DMS53 (cell line): Measurements from ENCODE around the gene TOX4.
"Not testable (repeated sequence)": the region's sequence is repeated elsewhere in the genome, so short reads cannot be mapped to it uniquely, and the experiment has no call there.

ENCODE experiments used
- DNase-seq: peaks from one replicate; lab custom pipeline; 2025; lab: John Stamatoyannopoulos, UW

Gene TOX4

GRCh38 chr14:21535545-21536417 lies 58.8 kb downstream of the TOX4 start:
- DNase-seq: no peak

DNA sequence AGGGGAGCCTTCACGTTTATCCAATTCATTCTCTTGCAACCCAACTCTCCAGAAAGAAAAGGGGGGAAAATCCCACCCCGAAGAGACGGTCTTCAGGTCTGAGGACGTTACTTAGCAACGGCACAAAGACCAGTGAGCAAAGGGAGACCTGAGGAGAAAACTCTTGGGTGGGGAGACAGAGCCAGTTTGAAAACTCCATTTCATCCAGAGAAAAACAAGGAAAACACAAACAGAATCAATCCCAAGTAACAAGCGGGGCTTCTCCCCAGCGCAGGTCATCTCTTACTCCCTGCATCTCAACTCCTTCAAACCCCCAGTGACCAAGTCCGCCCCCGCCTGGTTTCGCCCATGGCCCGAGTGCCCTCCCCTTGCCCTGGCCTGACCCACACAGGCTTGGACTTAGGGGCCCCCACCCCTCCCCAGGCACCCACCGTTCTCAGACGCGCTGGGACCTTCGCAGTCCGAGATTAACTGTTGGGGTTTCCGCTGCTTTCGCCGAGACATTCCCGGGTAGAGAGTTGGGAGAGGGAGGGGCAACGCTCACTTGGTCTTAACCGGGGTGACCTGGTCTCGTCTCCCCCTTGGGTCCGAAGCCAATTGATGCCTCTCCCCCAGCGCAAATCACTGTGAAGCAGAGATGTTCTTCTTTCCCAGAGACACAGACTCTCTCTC lies 59.6 kb downstream of the TOX4 start:
- DNase-seq: no peak

- DNase-seq: no peak
These were observed 60.1 kb downstream of the TOX4 start for GRCh38 chr14:21537090-21537424.

GRCh38 chr14:21539189-21539940 lies 62.4 kb downstream of the TOX4 start:
- DNase-seq: no peak

- no peak for DNase-seq
These were observed 64.5 kb downstream of the TOX4 start for GRCh38 chr14:21541413-21542074.

GRCh38 chr14:21543521-21543960 lies 66.5 kb downstream of the TOX4 start:
- DNase-seq: no peak

- DNase-seq: no peak
These were observed 67.0 kb downstream of the TOX4 start for GRCh38 chr14:21543963-21544362.

GRCh38 chr14:21544588-21544987 lies 67.6 kb downstream of the TOX4 start:
- DNase-seq: not testable (repeated sequence)
